Esophagus squamous epithelium (tissue), 4 donors: ENCODE results near the gene SSH2.

Experiments
- CTCF ChIP-seq, 6 experiments: fragments of 450-650 bp in 4 of 6; fragments of 200-600 bp in 2 of 6; sonication (generic) in 2 of 6; IDR thresholded peaks; one replicate each; pipeline ENCODE4 v1.5.1; 2016 to 2019; ENCODE audit warnings: antibody characterized with exemption in 6 of 6, mild to moderate bottlenecking in 4 of 6, moderate library complexity in 4 of 6
- POLR2A ChIP-seq, 4 donors: fragments of 450-650 bp; IDR thresholded peaks; one replicate each; pipeline ENCODE4 v1.6.1; 2017; ENCODE audit warnings: antibody characterized with exemption in 4 of 4, mild to moderate bottlenecking in 4 of 4, moderate library complexity in 3 of 4

GRCh38 chr17:29891131-29891530 is 38.9 kb downstream of the SSH2 start:
- TF ChIP-seq CTCF (IDR thresholded peaks at IDR 0.05) (no peak), POLR2A (IDR thresholded peaks at IDR 0.05) (no peak)
